ENCODE measurements around the gene CFB.

DNA sequence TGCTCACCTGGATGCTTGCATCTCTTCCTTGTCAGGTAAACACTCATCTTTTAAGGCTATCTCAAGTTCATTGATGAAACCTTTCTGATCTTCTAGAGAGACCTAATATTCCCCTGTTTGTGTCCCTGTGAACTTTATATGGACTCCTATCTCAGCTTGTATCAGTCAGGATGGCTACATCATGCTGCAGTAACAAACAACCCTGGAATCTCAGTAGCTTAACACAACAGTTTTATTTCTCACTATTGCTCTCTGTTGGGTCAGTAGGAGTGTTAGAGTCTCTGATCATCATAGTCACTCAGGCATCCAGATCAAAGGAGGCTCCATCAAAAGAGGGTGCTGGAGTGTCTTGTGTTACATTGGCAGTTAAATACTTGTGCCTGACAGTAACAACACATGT, 30.5 kb upstream of the CFB start:
- TF ChIP-seq, protein P1, sequence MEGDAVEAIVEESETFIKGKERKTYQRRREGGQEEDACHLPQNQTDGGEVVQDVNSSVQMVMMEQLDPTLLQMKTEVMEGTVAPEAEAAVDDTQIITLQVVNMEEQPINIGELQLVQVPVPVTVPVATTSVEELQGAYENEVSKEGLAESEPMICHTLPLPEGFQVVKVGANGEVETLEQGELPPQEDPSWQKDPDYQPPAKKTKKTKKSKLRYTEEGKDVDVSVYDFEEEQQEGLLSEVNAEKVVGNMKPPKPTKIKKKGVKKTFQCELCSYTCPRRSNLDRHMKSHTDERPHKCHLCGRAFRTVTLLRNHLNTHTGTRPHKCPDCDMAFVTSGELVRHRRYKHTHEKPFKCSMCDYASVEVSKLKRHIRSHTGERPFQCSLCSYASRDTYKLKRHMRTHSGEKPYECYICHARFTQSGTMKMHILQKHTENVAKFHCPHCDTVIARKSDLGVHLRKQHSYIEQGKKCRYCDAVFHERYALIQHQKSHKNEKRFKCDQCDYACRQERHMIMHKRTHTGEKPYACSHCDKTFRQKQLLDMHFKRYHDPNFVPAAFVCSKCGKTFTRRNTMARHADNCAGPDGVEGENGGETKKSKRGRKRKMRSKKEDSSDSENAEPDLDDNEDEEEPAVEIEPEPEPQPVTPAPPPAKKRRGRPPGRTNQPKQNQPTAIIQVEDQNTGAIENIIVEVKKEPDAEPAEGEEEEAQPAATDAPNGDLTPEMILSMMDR (IDR thresholded peaks at IDR 0.05; ENCODE audit: insufficient read depth, low read depth, low read length) = no peak
- no peak for TF ChIP-seq EZH2 (IDR thresholded peaks at IDR 0.05; ENCODE audit: insufficient read depth, low read length)
